Adrenal gland (tissue), 12 donors: ENCODE data around the gene UBAC2. TPM values are rescaled to one million over a fixed set of nuclear protein-coding genes. Genes with fewer than 3 reads are reported as not detected.
A peak's percentile ranks its signal among the peaks of the same experiment; 100 is the strongest.

ENCODE experiments used
- DNase-seq, 7 donors: peaks; one replicate each; pipeline ENCODE4 v3.0.0-alpha.2; 2019 to 2020
- H3K27ac ChIP-seq, 5 donors: fragments of 200-600 bp; sonication (generic) in 4 of 5; 1 replicate in 3 of 5; 2 replicates in 2 of 5; pipeline versions ENCODE4 v1.5.1 to v1.8.0; 2016 to 2020; ENCODE audit warnings: mild to moderate bottlenecking in 1 of 5
- H3K27me3 ChIP-seq: fragments of 200-600 bp; 2 replicates; pipeline ENCODE4 v1.8.0; 2021
- H3K36me3 ChIP-seq, 2 donors: fragments of 200-600 bp; replicated peaks in 1 of 2; 1 replicate in 1 of 2; 2 replicates in 1 of 2; pipeline versions ENCODE4 v1.5.1 to v1.8.0; 2018 to 2022
- H3K4me1 ChIP-seq, 2 donors: fragments of 200-600 bp; replicated peaks in 1 of 2; 1 replicate in 1 of 2; 2 replicates in 1 of 2; pipeline versions ENCODE4 v1.5.1 to v1.8.0; 2018 to 2021
- H3K4me3 ChIP-seq, 4 donors: fragments of 200-600 bp; sonication (generic) in 3 of 4; one replicate each; pipeline ENCODE4 v1.5.1; 2016 to 2018
- H3K9me3 ChIP-seq, 3 donors: fragments of 200-600 bp; sonication (generic) in 1 of 3; replicated peaks in 1 of 3; 1 replicate in 2 of 3; 2 replicates in 1 of 3; pipeline versions ENCODE4 v1.5.1 to v1.8.0; 2016 to 2021
- CTCF ChIP-seq, 6 experiments: fragments of 450-650 bp in 4 of 6; fragments of 200-600 bp in 2 of 6; sonication (generic) in 1 of 6; IDR thresholded peaks; 1 replicate in 5 of 6; 2 replicates in 1 of 6; pipeline versions ENCODE4 v1.5.1 to v1.8.0; 2016 to 2021; ENCODE audit warnings: antibody characterized with exemption in 6 of 6, mild to moderate bottlenecking in 2 of 6, moderate library complexity in 1 of 6
- POLR2A ChIP-seq, 2 donors: fragments of 450-650 bp; IDR thresholded peaks; one replicate each; pipeline ENCODE4 v1.6.1; 2017; ENCODE audit warnings: antibody characterized with exemption in 2 of 2, mild to moderate bottlenecking in 2 of 2, moderate library complexity in 1 of 2
- WGBS, 4 donors: extraction: QIAGEN DNeasy Blood & Tissue Kit in 2 of 4; methylation state at CpG; one replicate each; pipeline versions ENCODE4 v1.1.5 to v1.1.7; 2013 to 2017; 5-methylcytosine and 5-hydroxymethylcytosine counted together
- intact Hi-C, 2 donors: fragments of 100-400 bp; cut with DNase I; formaldehyde crosslinking; loops; one replicate each; pipeline versions ENCODE4 v1.14.1 to v1.15.0; 2022 to 2023
- polyA plus RNA-seq, 3 donors: library from polyadenylated mRNA; stranded (reverse); fragments of 200-250 nt in 2 of 3; fragments of 350-450 nt in 1 of 3; fragmentation: Illumina TruSeq in 1 of 3; extraction: RNeasy Lipid Tissue Mini Kit (QIAGEN cat#74804) in 1 of 3; gene quantifications; one replicate each; pipeline ENCODE4 v1.2.3, GENCODE V29; 2013 to 2014
- total RNA-seq, 9 donors: library from RNA; depleted of rRNA in 4 of 9; stranded (reverse); fragments of >200 nt in 4 of 9; fragments of 120-200 nt in 1 of 9; fragmentation: NEBNext Ultra II Directional in 1 of 9; extraction: Animal tissue kit (Norgen Biotek cat#: 25700) in 1 of 9; gene quantifications; one replicate each; pipeline versions ENCODE4 v1.1.0 to v1.2.4, GENCODE V29; 2013 to 2023
- donor health status: healthy with polysubstance abuse.
- donor health status: Bipolar disorder and iron deficiency.
- donor health status: DM: yes; HTN: yes; CAD: no.
- donor health status: DM: no; HTN: no; CAD: no.
- donor health status: DM: no; HTN: no; CAD: no.
- donor health status: DM: yes; HTN: yes; CAD: no.

UBAC2 gene
- total and polyA plus RNA-seq, 12 donors = 46.3 to 67.8 (median 53.5) TPM

- DNase-seq = no peak
- 81 to 93% (median 91%) methylated on average over 2 of the region's 2 CpGs for WGBS, 4 donors
- no peaks in the 10 kb centered on the region for H3K9me3 ChIP-seq
- H3K36me3 ChIP-seq = no peaks in the 10 kb centered on the region
- intact Hi-C loops = no loop called here
- H3K4me3 ChIP-seq = no peak overlapping the region
- peaks cover 3 to 23% of the 10 kb centered on the region in 2 donors for H3K4me1 ChIP-seq
- TF ChIP-seq POLR2A (IDR thresholded peaks at IDR 0.05) = no peak
- no peak for TF ChIP-seq CTCF (IDR thresholded peaks at IDR 0.05)
- peak overlapping the region in 2 of 5 donors; percentile 5 to 71 for H3K27ac ChIP-seq
- H3K27me3 ChIP-seq = no peaks in the 10 kb centered on the region
Observed at GRCh38 chr13:99279637-99280036, 79.0 kb downstream of the UBAC2 start.

GRCh38 chr13:99280166-99280565 is 79.5 kb downstream of the UBAC2 start:
- intact Hi-C loops = no loop called here
- H3K4me3 ChIP-seq = no peak overlapping the region
- H3K4me1 ChIP-seq = peaks cover 6 to 28% of the 10 kb centered on the region in 2 donors
- DNase-seq = peak in 1 of 7 donors; percentile 27
- TF ChIP-seq POLR2A (IDR thresholded peaks at IDR 0.05) (no peak), CTCF (IDR thresholded peaks at IDR 0.05) (no peak)
- H3K27me3 ChIP-seq = no peaks in the 10 kb centered on the region
- H3K9me3 ChIP-seq = no peaks in the 10 kb centered on the region
- peak overlapping the region in 4 of 5 donors; percentile 0 to 84 (median 20) for H3K27ac ChIP-seq
- H3K36me3 ChIP-seq = no peaks in the 10 kb centered on the region
- WGBS, 4 donors = 66 to 72% (median 70%) methylated on average over 3 of the region's 3 CpGs

- no peaks in the 10 kb centered on the region for H3K27me3 ChIP-seq
- intact Hi-C loops = no loop called here
- TF ChIP-seq POLR2A (IDR thresholded peaks at IDR 0.05) (no peak), CTCF (IDR thresholded peaks at IDR 0.05) (no peak)
- peaks cover 6 to 41% of the 10 kb centered on the region in 2 donors for H3K4me1 ChIP-seq
- H3K27ac ChIP-seq = peak overlapping the region in 4 of 5 donors; percentile 23 to 84 (median 60)
- H3K9me3 ChIP-seq = no peaks in the 10 kb centered on the region
- peak; percentile 26 to 73 (median 49) for DNase-seq
- 73 to 87% (median 79%) methylated on average over 5 of the region's 5 CpGs for WGBS, 4 donors
- no peaks in the 10 kb centered on the region for H3K36me3 ChIP-seq
- no peak overlapping the region for H3K4me3 ChIP-seq
Observed at GRCh38 chr13:99281811-99282263, 81.2 kb downstream of the UBAC2 start.

GRCh38 chr13:99282264-99283231 is 81.9 kb downstream of the UBAC2 start:
- peak overlapping the region in 3 of 5 donors; percentile 54 to 84 (median 67) for H3K27ac ChIP-seq
- DNase-seq = no peak
- peaks cover 6 to 41% of the 10 kb centered on the region in 2 donors for H3K4me1 ChIP-seq
- H3K9me3 ChIP-seq = no peaks in the 10 kb centered on the region
- intact Hi-C loops = no loop called here
- H3K27me3 ChIP-seq = no peaks in the 10 kb centered on the region
- TF ChIP-seq CTCF (IDR thresholded peaks at IDR 0.05) (no peak), POLR2A (IDR thresholded peaks at IDR 0.05) (no peak)
- no peaks in the 10 kb centered on the region for H3K36me3 ChIP-seq
- H3K4me3 ChIP-seq = no peak overlapping the region
- WGBS, 4 donors = 52 to 73% (median 68%) methylated on average over 1 of the region's 1 CpG
